ENCODE data around the gene MSL3B.

Gene MSL3B

DNA sequence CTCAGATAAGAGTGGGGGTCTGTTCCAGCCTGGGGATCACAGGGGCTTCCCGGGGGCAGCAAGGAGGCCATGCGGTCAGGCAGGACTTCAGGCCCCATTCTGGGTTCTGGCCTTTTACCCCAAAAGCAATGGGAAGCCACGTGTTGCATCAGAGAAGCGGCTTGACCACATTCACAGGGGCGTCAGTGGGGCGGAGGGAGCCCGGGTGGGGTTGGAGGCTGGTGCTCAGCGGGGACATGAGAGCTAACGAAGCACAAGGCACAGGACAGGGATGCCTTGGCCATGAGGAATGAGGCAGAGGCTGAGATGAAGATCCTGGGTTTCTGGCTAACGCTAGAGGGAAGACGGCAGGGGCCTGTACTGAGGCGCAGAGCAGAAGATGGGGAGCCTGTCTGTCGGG is 19.9 kb downstream of the MSL3B start:
- WGBS (ENCODE audit: insufficient coverage), result 96% methylated on average over 13 of the region's 13 CpGs
- no peak overlapping the region for H3K27ac ChIP-seq (ENCODE audit: insufficient read depth in 1 of 2, low read depth in 1 of 2, low read length in 2 of 2, poor library complexity in 1 of 2, severe bottlenecking in 2 of 2)
- H3K9me3 ChIP-seq (ENCODE audit: control extremely low read depth in 1 of 5, control insufficient read depth in 4 of 5, insufficient read depth in 2 of 5, low read depth in 1 of 5, low read length in 4 of 5), result no peaks in the 10 kb centered on the region
- H3K36me3 ChIP-seq (ENCODE audit: control insufficient read depth in 4 of 4, insufficient read depth in 4 of 4, low read length in 3 of 4), result peaks cover 22 to 88% (median 44%) of the 10 kb centered on the region in 4 experiments
- ChIA-PET POLR2A (no interaction called here), CTCF (interaction anchor here (1.0 kb wide), 1 partner anchor 9 kb away, joined by 3 read pairs; no protein-coding TSS in a partner anchor)
- H3K27me3 ChIP-seq (replicated peaks in 2 of 5; ENCODE audit: control insufficient read depth in 4 of 5, insufficient read depth in 5 of 5, low read length in 4 of 5), result no peaks in the 10 kb centered on the region
- H3K4me1 ChIP-seq (ENCODE audit: control extremely low read depth in 1 of 4, control insufficient read depth in 4 of 4, insufficient read depth in 4 of 4, low read length in 3 of 4), result peaks cover 7 to 16% (median 15%) of the 10 kb centered on the region in 4 experiments
- no peak for DNase-seq
- no peak overlapping the region for H3K4me3 ChIP-seq (ENCODE audit: control insufficient read depth in 1 of 7, extremely low read depth in 1 of 7, insufficient read depth in 4 of 7, low read depth in 2 of 7, low read length in 6 of 7)

DNA sequence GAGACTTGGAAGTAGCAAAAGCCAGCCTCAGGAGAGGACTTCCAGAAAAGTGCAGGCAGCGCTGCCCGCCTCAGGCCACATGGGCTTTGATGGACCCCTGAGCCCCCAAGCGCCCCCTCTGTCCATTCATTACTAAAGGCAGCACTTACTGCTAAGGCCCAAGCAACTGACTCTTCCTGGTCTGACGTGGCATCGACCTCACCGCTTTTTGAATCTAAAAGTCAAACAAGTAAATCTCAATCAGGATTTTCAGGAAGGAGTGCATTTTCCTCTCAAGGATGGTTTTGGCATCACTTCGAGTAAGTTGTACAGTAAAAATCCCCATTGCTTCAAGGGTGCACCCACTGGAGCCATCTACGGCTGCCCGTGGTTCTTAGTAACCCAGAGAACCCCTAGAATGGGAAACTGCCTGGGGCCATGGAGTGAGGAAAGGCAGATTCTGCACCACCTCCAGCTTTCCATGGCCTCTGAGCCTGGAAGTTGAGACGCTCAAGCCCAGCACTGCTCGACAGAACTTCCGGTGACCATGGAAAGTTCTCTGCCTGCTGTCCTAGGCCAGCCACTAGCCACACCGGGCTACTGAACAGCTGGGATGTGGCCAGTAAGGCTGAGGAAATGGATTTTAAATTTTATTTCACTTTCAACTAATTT is 20.8 kb downstream of the MSL3B start:
- H3K9me3 ChIP-seq (ENCODE audit: control extremely low read depth in 1 of 5, control insufficient read depth in 4 of 5, insufficient read depth in 2 of 5, low read depth in 1 of 5, low read length in 4 of 5), result no peaks in the 10 kb centered on the region
- DNase-seq, result no peak
- CTCF ChIA-PET, result interaction anchor here (1.0 kb wide), 1 partner anchor 10 kb away, joined by 3 read pairs; no protein-coding TSS in a partner anchor
- peaks cover 22 to 90% (median 50%) of the 10 kb centered on the region in 4 experiments for H3K36me3 ChIP-seq (ENCODE audit: control insufficient read depth in 4 of 4, insufficient read depth in 4 of 4, low read length in 3 of 4)
- no peak overlapping the region for H3K27ac ChIP-seq (ENCODE audit: insufficient read depth in 1 of 2, low read depth in 1 of 2, low read length in 2 of 2, poor library complexity in 1 of 2, severe bottlenecking in 2 of 2)
- 100% methylated on average over 8 of the region's 13 CpGs for WGBS (ENCODE audit: insufficient coverage)
- H3K4me1 ChIP-seq (ENCODE audit: control extremely low read depth in 1 of 4, control insufficient read depth in 4 of 4, insufficient read depth in 4 of 4, low read length in 3 of 4), result peaks cover 0 to 7% (median 6%) of the 10 kb centered on the region in 4 experiments
- no peak overlapping the region for H3K4me3 ChIP-seq (ENCODE audit: control insufficient read depth in 1 of 7, extremely low read depth in 1 of 7, insufficient read depth in 4 of 7, low read depth in 2 of 7, low read length in 6 of 7)
- H3K27me3 ChIP-seq (replicated peaks in 2 of 5; ENCODE audit: control insufficient read depth in 4 of 5, insufficient read depth in 5 of 5, low read length in 4 of 5), result no peaks in the 10 kb centered on the region
- POLR2A ChIA-PET, result no interaction called here

DNA sequence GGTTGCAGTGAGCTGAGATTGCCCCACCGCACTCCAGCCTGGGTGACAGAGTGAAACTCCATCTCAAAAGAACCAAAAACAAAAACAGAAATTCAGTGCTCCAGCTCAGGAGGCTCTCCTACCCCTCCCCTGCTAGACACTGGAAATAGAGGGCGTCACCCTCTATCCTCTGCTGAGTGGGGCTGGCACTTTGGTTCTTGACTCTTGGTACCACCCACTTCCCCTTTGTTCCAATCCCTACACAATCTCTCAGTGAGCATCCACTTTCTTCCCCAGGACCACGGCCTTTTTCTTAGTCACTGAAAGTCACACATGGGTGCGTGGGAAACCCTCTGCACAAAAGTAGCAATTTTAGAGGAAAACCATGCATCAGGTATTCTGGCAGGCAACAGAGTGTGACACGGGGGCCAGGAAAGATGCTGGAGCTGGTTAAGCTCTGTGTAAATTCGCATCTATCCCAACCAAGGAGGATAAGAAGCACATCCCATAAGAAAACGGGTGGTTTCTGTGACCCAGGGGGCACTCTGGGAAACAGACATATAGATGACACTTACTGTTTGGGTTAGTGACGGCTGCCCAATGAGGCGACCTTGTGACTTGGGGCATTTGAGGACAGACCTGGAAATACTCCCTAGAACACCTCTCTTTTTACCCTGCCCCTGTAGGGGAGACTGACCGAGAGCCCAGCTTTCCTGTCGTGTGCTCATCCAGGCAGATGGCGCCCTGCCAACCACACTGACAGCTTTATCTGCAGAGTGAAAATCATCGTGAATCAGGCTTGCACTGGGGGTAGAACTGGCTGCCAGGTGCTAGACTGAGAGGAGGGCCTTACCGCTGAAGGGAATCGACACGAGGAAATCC is 21.6 kb downstream of the MSL3B start:
- Histone ChIP-seq H3K4me1 (ENCODE audit: control extremely low read depth in 1 of 4, control insufficient read depth in 4 of 4, insufficient read depth in 4 of 4, low read length in 3 of 4) (no peaks in the 10 kb centered on the region), H3K36me3 (ENCODE audit: control insufficient read depth in 4 of 4, insufficient read depth in 4 of 4, low read length in 3 of 4) (peaks cover 27 to 90% (median 55%) of the 10 kb centered on the region in 4 experiments), H3K27me3 (replicated peaks in 2 of 5; ENCODE audit: control insufficient read depth in 4 of 5, insufficient read depth in 5 of 5, low read length in 4 of 5) (no peaks in the 10 kb centered on the region), H3K27ac (ENCODE audit: insufficient read depth in 1 of 2, low read depth in 1 of 2, low read length in 2 of 2, poor library complexity in 1 of 2, severe bottlenecking in 2 of 2) (no peak overlapping the region), H3K9me3 (ENCODE audit: control extremely low read depth in 1 of 5, control insufficient read depth in 4 of 5, insufficient read depth in 2 of 5, low read depth in 1 of 5, low read length in 4 of 5) (no peaks in the 10 kb centered on the region), H3K4me3 (ENCODE audit: control insufficient read depth in 1 of 7, extremely low read depth in 1 of 7, insufficient read depth in 4 of 7, low read depth in 2 of 7, low read length in 6 of 7) (no peak overlapping the region)
- no peak for DNase-seq
- WGBS (ENCODE audit: insufficient coverage), result 96% methylated on average over 15 of the region's 16 CpGs
- ChIA-PET POLR2A (no interaction called here), CTCF (no interaction called here)

DNA sequence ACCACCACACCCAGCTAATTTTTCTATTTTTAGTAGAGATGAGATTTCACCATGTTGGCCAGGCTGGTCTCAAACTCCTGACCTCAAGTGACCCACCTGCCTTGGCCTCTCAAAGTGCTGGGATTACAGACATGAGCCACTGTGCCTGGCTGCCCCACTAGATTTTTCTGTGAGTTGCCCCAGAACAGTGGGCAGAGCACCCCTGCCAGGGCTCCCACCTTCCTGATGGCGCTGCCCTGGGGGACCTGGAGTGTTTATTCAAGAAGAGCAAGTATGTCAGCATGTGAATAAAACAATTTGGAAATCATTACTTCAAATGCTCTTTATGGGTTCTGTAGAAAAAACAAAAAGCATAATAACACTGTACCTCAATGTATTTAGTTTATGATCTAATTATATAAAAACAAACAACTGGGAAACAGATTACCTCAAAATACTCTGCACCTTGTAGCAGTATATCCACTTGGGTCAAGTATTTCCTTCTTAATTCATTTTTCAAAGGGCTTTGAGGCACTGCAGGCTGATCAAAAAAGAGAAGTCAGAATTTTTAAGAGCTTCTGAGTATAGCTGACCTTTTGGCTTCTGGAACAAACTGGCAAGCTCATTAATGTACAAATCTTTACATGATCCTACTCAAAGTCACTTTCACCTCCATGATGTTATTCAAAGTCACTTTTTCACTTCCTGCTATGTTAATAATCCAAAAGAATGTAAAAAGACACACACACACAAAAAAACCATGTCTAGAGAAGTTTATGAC is 22.7 kb downstream of the MSL3B start:
- no peak for DNase-seq
- ChIA-PET CTCF (no interaction called here), POLR2A (no interaction called here)
- no peaks in the 10 kb centered on the region for H3K9me3 ChIP-seq (ENCODE audit: control extremely low read depth in 1 of 5, control insufficient read depth in 4 of 5, insufficient read depth in 2 of 5, low read depth in 1 of 5, low read length in 4 of 5)
- WGBS (ENCODE audit: insufficient coverage), result no CpG with 5 or more reads among the region's 1 CpG
- H3K4me1 ChIP-seq (ENCODE audit: control extremely low read depth in 1 of 4, control insufficient read depth in 4 of 4, insufficient read depth in 4 of 4, low read length in 3 of 4), result no peaks in the 10 kb centered on the region
- peaks cover 30 to 96% (median 62%) of the 10 kb centered on the region in 4 experiments for H3K36me3 ChIP-seq (ENCODE audit: control insufficient read depth in 4 of 4, insufficient read depth in 4 of 4, low read length in 3 of 4)
- H3K27ac ChIP-seq (ENCODE audit: insufficient read depth in 1 of 2, low read depth in 1 of 2, low read length in 2 of 2, poor library complexity in 1 of 2, severe bottlenecking in 2 of 2), result no peak overlapping the region
- H3K27me3 ChIP-seq (replicated peaks in 2 of 5; ENCODE audit: control insufficient read depth in 4 of 5, insufficient read depth in 5 of 5, low read length in 4 of 5), result no peaks in the 10 kb centered on the region
- no peak overlapping the region for H3K4me3 ChIP-seq (ENCODE audit: control insufficient read depth in 1 of 7, extremely low read depth in 1 of 7, insufficient read depth in 4 of 7, low read depth in 2 of 7, low read length in 6 of 7)

DNA sequence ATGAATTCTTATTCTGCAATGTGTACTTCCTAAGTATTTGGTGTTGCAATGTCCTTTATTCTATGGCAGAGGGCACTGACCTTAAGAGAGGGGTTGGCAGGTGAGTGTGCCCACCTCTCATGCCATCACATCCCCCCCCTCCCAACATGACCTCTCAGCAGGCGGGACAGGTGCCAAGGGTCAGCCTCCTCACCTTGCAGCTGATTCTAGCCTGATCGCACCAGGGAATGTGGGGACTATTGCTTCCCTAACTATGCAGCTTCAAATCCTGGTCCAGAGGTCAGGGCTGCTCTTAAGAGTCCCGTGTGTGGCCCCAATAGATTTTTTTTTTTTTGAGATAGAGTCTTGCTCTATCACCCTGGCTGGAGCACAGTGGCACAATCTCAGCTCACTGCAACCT is 23.4 kb downstream of the MSL3B start:
- Histone ChIP-seq H3K27me3 (replicated peaks in 2 of 5; ENCODE audit: control insufficient read depth in 4 of 5, insufficient read depth in 5 of 5, low read length in 4 of 5) (no peaks in the 10 kb centered on the region), H3K36me3 (ENCODE audit: control insufficient read depth in 4 of 4, insufficient read depth in 4 of 4, low read length in 3 of 4) (peaks cover 32 to 97% (median 63%) of the 10 kb centered on the region in 4 experiments), H3K9me3 (ENCODE audit: control extremely low read depth in 1 of 5, control insufficient read depth in 4 of 5, insufficient read depth in 2 of 5, low read depth in 1 of 5, low read length in 4 of 5) (no peaks in the 10 kb centered on the region), H3K4me3 (ENCODE audit: control insufficient read depth in 1 of 7, extremely low read depth in 1 of 7, insufficient read depth in 4 of 7, low read depth in 2 of 7, low read length in 6 of 7) (no peak overlapping the region), H3K27ac (ENCODE audit: insufficient read depth in 1 of 2, low read depth in 1 of 2, low read length in 2 of 2, poor library complexity in 1 of 2, severe bottlenecking in 2 of 2) (no peak overlapping the region), H3K4me1 (ENCODE audit: control extremely low read depth in 1 of 4, control insufficient read depth in 4 of 4, insufficient read depth in 4 of 4, low read length in 3 of 4) (no peaks in the 10 kb centered on the region)
- CTCF ChIA-PET, result interaction anchor here (1.5 kb wide), 1 partner anchor 12 kb away, joined by 7 read pairs; no protein-coding TSS in a partner anchor
- POLR2A ChIA-PET, result no interaction called here
- 100% methylated on average over 1 of the region's 3 CpGs for WGBS (ENCODE audit: insufficient coverage)
- DNase-seq, result no peak

DNA sequence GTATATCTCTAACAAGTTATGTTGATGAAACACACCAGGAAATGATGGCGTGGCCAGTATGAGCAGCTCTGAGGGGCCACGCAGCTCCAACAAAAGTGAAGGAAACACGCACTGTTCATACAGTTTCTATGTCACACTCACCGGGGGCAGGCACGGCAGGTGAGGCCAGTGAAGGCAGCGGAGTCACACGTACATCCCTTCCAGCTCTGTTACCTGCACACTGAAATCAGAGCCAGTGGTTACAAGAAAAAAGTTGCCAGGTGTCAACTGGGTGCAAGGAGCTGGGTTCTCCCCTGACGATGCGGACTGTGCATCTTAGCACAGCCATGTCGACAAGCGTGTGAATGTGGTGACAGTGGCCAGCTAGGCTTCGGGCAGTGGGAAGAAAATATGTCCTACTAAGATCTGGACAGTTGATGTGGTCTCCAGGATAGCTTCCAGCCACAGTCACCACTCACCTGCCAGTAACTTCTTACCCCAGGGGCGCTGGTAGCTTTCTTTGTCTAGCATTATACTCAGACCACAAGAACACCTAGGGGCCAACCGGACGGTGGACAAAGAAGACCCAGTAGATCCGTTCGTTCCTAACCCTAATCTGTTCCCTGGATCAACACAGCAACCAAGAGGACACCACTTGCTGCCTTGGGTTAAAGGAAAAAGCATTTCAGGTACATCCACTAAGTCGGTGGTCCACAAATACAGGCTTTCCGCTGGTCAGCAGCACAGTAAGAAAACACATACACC is 23.9 kb downstream of the MSL3B start:
- ChIA-PET POLR2A (no interaction called here), CTCF (interaction anchor here (1.5 kb wide), 1 partner anchor 13 kb away, joined by 7 read pairs; no protein-coding TSS in a partner anchor)
- peaks cover 29 to 97% (median 64%) of the 10 kb centered on the region in 4 experiments for H3K36me3 ChIP-seq (ENCODE audit: control insufficient read depth in 4 of 4, insufficient read depth in 4 of 4, low read length in 3 of 4)
- no peaks in the 10 kb centered on the region for H3K9me3 ChIP-seq (ENCODE audit: control extremely low read depth in 1 of 5, control insufficient read depth in 4 of 5, insufficient read depth in 2 of 5, low read depth in 1 of 5, low read length in 4 of 5)
- H3K27ac ChIP-seq (ENCODE audit: insufficient read depth in 1 of 2, low read depth in 1 of 2, low read length in 2 of 2, poor library complexity in 1 of 2, severe bottlenecking in 2 of 2), result no peak overlapping the region
- H3K27me3 ChIP-seq (replicated peaks in 2 of 5; ENCODE audit: control insufficient read depth in 4 of 5, insufficient read depth in 5 of 5, low read length in 4 of 5), result no peaks in the 10 kb centered on the region
- no peak overlapping the region for H3K4me3 ChIP-seq (ENCODE audit: control insufficient read depth in 1 of 7, extremely low read depth in 1 of 7, insufficient read depth in 4 of 7, low read depth in 2 of 7, low read length in 6 of 7)
- 97% methylated on average over 19 of the region's 19 CpGs for WGBS (ENCODE audit: insufficient coverage)
- H3K4me1 ChIP-seq (ENCODE audit: control extremely low read depth in 1 of 4, control insufficient read depth in 4 of 4, insufficient read depth in 4 of 4, low read length in 3 of 4), result no peaks in the 10 kb centered on the region
- DNase-seq, result no peak

All from common myeloid progenitor, CD34-positive (primary cell).